Measurements from ENCODE around the gene CDHR3. TPM values are rescaled to one million over a fixed set of nuclear protein-coding genes. Genes with fewer than 3 reads are reported as not detected.

The CDHR3 gene
- total RNA-seq, 1 experiment from 2014 or later = 9.2 TPM

GRCh38 chr7:105934572-105935185, 28.4 kb upstream of the CDHR3 start:
- H3K36me3 ChIP-seq (ENCODE audit: control insufficient read depth, insufficient read depth, low read length) = no peaks in the 10 kb centered on the region
- Mint-ChIP-seq H3K9me3 (ENCODE audit: unreplicated experiment) (no peaks in the 10 kb centered on the region), H3K27me3 (ENCODE audit: insufficient read depth, unreplicated experiment) (no peaks in the 10 kb centered on the region), H3K4me3 (ENCODE audit: unreplicated experiment) (no peak overlapping the region), H3K4me1 (ENCODE audit: low read depth, unreplicated experiment) (peaks cover 1% of the 10 kb centered on the region), H3K36me3 (ENCODE audit: insufficient read depth, unreplicated experiment) (peaks cover 4% of the 10 kb centered on the region), H3K27ac (ENCODE audit: unreplicated experiment) (no peak overlapping the region)
- no TSS peak for BruUV-seq (replicated peaks)
- no peaks in the 10 kb centered on the region for H3K27me3 ChIP-seq (replicated peaks; ENCODE audit: control insufficient read depth, insufficient read depth, low read length)
- H3K9me3 ChIP-seq = no peaks in the 10 kb centered on the region
- CTCF ChIA-PET = interaction anchor here (0.6 to 1.4 kb wide), 13 partner anchors 57 to 534 kb away, joined by 3 to 23 read pairs (median 3); no protein-coding TSS in a partner anchor
- DNase-seq = peak; percentile 50 to 59
- intact Hi-C loops (cut with micrococcal nuclease; ENCODE audit: unreplicated experiment) = loop anchor here (1.0 to 2.0 kb wide), 4 partner anchors 75 to 218 kb away; no protein-coding TSS in a partner anchor
- H3K4me1 ChIP-seq = no peaks in the 10 kb centered on the region
- peak; percentile 38 to 68 for TF ChIP-seq CTCF (IDR thresholded peaks at IDR 0.05; ENCODE audit: insufficient read depth in 1 of 2, low read depth in 1 of 2, low read length in 1 of 2, severe bottlenecking in 1 of 2, unreplicated experiment in 1 of 2)
- no peak overlapping the region for H3K4me3 ChIP-seq (ENCODE audit: low read depth, low read length)
- POLR2A ChIA-PET = no interaction called here

GRCh38 chr7:105935250-105935649, 27.8 kb upstream of the CDHR3 start:
- CTCF ChIA-PET = interaction anchor here (0.8 to 1.4 kb wide), 8 partner anchors 57 to 220 kb away, joined by 3 to 23 read pairs (median 4); no protein-coding TSS in a partner anchor
- Histone ChIP-seq H3K36me3 (ENCODE audit: control insufficient read depth, insufficient read depth, low read length) (no peaks in the 10 kb centered on the region), H3K4me1 (peaks cover 4% of the 10 kb centered on the region; the same call in 1 of the 2 replicates), H3K9me3 (no peaks in the 10 kb centered on the region), H3K27me3 (replicated peaks; ENCODE audit: control insufficient read depth, insufficient read depth, low read length) (no peaks in the 10 kb centered on the region), H3K4me3 (ENCODE audit: low read depth, low read length) (no peak overlapping the region)
- no peak for TF ChIP-seq CTCF (IDR thresholded peaks at IDR 0.05; ENCODE audit: insufficient read depth in 1 of 2, low read depth in 1 of 2, low read length in 1 of 2, severe bottlenecking in 1 of 2, unreplicated experiment in 1 of 2)
- Mint-ChIP-seq H3K27ac (ENCODE audit: unreplicated experiment) (no peak overlapping the region), H3K9me3 (ENCODE audit: unreplicated experiment) (no peaks in the 10 kb centered on the region), H3K4me1 (ENCODE audit: low read depth, unreplicated experiment) (peaks cover 7% of the 10 kb centered on the region), H3K36me3 (ENCODE audit: insufficient read depth, unreplicated experiment) (peaks cover 4% of the 10 kb centered on the region), H3K4me3 (ENCODE audit: unreplicated experiment) (no peak overlapping the region), H3K27me3 (ENCODE audit: insufficient read depth, unreplicated experiment) (no peaks in the 10 kb centered on the region)
- no TSS peak for BruUV-seq (replicated peaks)
- DNase-seq = peak in 1 of 2 experiments; percentile 10
- POLR2A ChIA-PET = no interaction called here
- intact Hi-C loops (cut with micrococcal nuclease; ENCODE audit: unreplicated experiment) = loop anchor here (2.0 kb wide), 1 partner anchor 218 kb away; no protein-coding TSS in a partner anchor

GRCh38 chr7:105937411-105937810, 25.7 kb upstream of the CDHR3 start:
- Mint-ChIP-seq H3K4me3 (ENCODE audit: unreplicated experiment) (no peak overlapping the region), H3K36me3 (ENCODE audit: insufficient read depth, unreplicated experiment) (no peaks in the 10 kb centered on the region), H3K9me3 (ENCODE audit: unreplicated experiment) (no peaks in the 10 kb centered on the region), H3K27me3 (ENCODE audit: insufficient read depth, unreplicated experiment) (no peaks in the 10 kb centered on the region), H3K27ac (ENCODE audit: unreplicated experiment) (no peak overlapping the region), H3K4me1 (ENCODE audit: low read depth, unreplicated experiment) (peaks cover 14% of the 10 kb centered on the region)
- BruUV-seq (replicated peaks) = no TSS peak
- no peak overlapping the region for H3K4me3 ChIP-seq (ENCODE audit: low read depth, low read length)
- no peak for DNase-seq
- ChIA-PET CTCF (no interaction called here), POLR2A (no interaction called here)
- H3K4me1 ChIP-seq = peaks cover 7% of the 10 kb centered on the region; the same call in 1 of the 2 replicates
- no peaks in the 10 kb centered on the region for H3K27me3 ChIP-seq (replicated peaks; ENCODE audit: control insufficient read depth, insufficient read depth, low read length)
- H3K9me3 ChIP-seq = no peaks in the 10 kb centered on the region
- no peak for TF ChIP-seq CTCF (IDR thresholded peaks at IDR 0.05; ENCODE audit: insufficient read depth in 1 of 2, low read depth in 1 of 2, low read length in 1 of 2, severe bottlenecking in 1 of 2, unreplicated experiment in 1 of 2)
- H3K36me3 ChIP-seq (ENCODE audit: control insufficient read depth, insufficient read depth, low read length) = no peaks in the 10 kb centered on the region
- intact Hi-C loops (cut with micrococcal nuclease; ENCODE audit: unreplicated experiment) = no loop called here
